H1 (cell line): ENCODE data around the gene PSMB5.

Experiments
- CEBPB ChIP-seq: IDR thresholded peaks from 2 replicates; pipeline ENCODE4 v1.6.1; 2012; ENCODE audit warnings: low read depth, low read length
- CHD1 ChIP-seq: IDR thresholded peaks from 2 replicates; pipeline ENCODE4 v1.6.1; 2012; ENCODE audit warnings: low read depth, low read length, improper control_type of control experiment
- CTCF ChIP-seq, 3 experiments: IDR thresholded peaks; 1 replicate in 2 of 3; 2 replicates in 1 of 3; pipeline versions ENCODE4 v1.5.1 to v1.6.1; 2011; ENCODE audit warnings: low read length in 3 of 3, mild to moderate bottlenecking in 3 of 3, inconsistent platforms in 2 of 3, low read depth in 1 of 3, moderate library complexity in 1 of 3; ENCODE audit not compliant: insufficient read depth in 1 of 3; ENCODE audit errors: control extremely low read depth in 1 of 3
- EZH2 ChIP-seq: fragments of 200-600 bp; sonication (generic); IDR thresholded peaks from 2 replicates; pipeline ENCODE4 v1.7.1; 2012; ENCODE audit warnings: low read depth, mild to moderate bottlenecking, moderate library complexity, low read length, inconsistent platforms; ENCODE audit not compliant: severe bottlenecking
- MAFK ChIP-seq: IDR thresholded peaks from 2 replicates; pipeline ENCODE4 v1.6.1; 2012; ENCODE audit warnings: low read depth, mild to moderate bottlenecking, improper control_type of control experiment, low read length
- POLR2A ChIP-seq, 2 experiments: IDR thresholded peaks; 1 replicate in 1 of 2; 2 replicates in 1 of 2; pipeline ENCODE4 v1.6.1; 2011; ENCODE audit warnings: low read depth in 2 of 2, low read length in 2 of 2, mild to moderate bottlenecking in 2 of 2; ENCODE audit errors: control extremely low read depth in 1 of 2
- POLR2AphosphoS5 ChIP-seq: IDR thresholded peaks from 2 replicates; pipeline ENCODE4 v1.6.1; 2011; ENCODE audit warnings: low read depth, low read length
- RFX5 ChIP-seq: IDR thresholded peaks from 2 replicates; pipeline ENCODE4 v1.6.1; 2011; ENCODE audit warnings: low read depth, low read length, improper control_type of control experiment, borderline replicate concordance
- SP1 ChIP-seq: IDR thresholded peaks from 2 replicates; pipeline ENCODE4 v1.6.1; 2011; ENCODE audit warnings: low read depth, low read length
- TEAD4 ChIP-seq: IDR thresholded peaks from 2 replicates; pipeline ENCODE4 v1.6.1; 2012; ENCODE audit warnings: low read depth, low read length, inconsistent platforms, mixed read lengths

- TF ChIP-seq CTCF (IDR thresholded peaks at IDR 0.05; ENCODE audit: control extremely low read depth in 1 of 3, insufficient read depth in 1 of 3, low read depth in 1 of 3, low read length in 3 of 3) (no peak), POLR2AphosphoS5 (no peak), SP1 (no peak), RFX5 (no peak), POLR2A (IDR thresholded peaks at IDR 0.05; ENCODE audit: control extremely low read depth in 1 of 2, low read depth in 2 of 2, low read length in 2 of 2) (peak in 1 of 2 experiments; percentile 51; a peak in 1 of 3 replicates), EZH2 (no peak), MAFK (no peak), CHD1 (no peak), CEBPB (no peak), TEAD4 (no peak)
Measured at GRCh38 chr14:22976620-22977433, 57.9 kb downstream of the PSMB5 start.
